HCT116 (cell line): ENCODE results near the gene RIMS4. TPM values are rescaled to one million over a fixed set of nuclear protein-coding genes. Genes with fewer than 3 reads are reported as not detected.

Experiments used
- ATAC-seq: fragments of 200-7000 bp; cut with Tn5 transposase; 2 replicates; pipeline ENCODE4 v1.9.1; 2020; ENCODE audit warnings: mild to moderate bottlenecking, moderate library complexity
- BruUV-seq: library from RNA; stranded (reverse); fragments of 400-500 nt; replicated peaks from 2 replicates; lab custom pipeline; 2021; lab: Mats Ljungman, UMichigan
- CTCF ChIA-PET: fragments of 300-600 bp; sonication (Branson Sonifier 250); formaldehyde crosslinking; loops from one replicate; lab custom pipeline; 2021; ENCODE audit warnings: antibody characterized with exemption; lab: Charles Lee
- POLR2A ChIA-PET: fragments of 300-600, 350-600 bp; sonication (Branson Sonifier 250); formaldehyde crosslinking; loops from one replicate; lab custom pipeline; 2021; ENCODE audit warnings: antibody characterized with exemption; lab: Charles Lee
- RAD21 ChIA-PET, 2 experiments: fragments of 300-600 bp; sonication (Branson Sonifier 250); formaldehyde crosslinking; loops; one replicate each; lab custom pipeline; 2023; ENCODE audit warnings: low total read pairs in 2 of 2; ENCODE audit not compliant: uncharacterized antibody in 2 of 2, unreplicated experiment in 2 of 2, low non-redundant PET in 1 of 2; lab: Charles Lee
- DNase-seq: peaks from one replicate; pipeline ENCODE4 v3.0.0-alpha.2; 2010; ENCODE audit warnings: low read depth, low spot score
- H2AFZ ChIP-seq: fragments of 200-600 bp; shearing (Covaris generic), sonication (generic); 2 replicates; pipeline ENCODE4 v1.6.1; 2017; ENCODE audit warnings: low read depth, mixed run types, mixed read lengths, antibody characterized with exemption, low read length; ENCODE audit not compliant: poor library complexity, severe bottlenecking
- H3K27ac ChIP-seq: 2 replicates; pipeline ENCODE4 v1.5.1; 2012; ENCODE audit warnings: low read depth, low read length
- H3K27me3 ChIP-seq: fragments of 200-600 bp; sonication (generic); 2 replicates; pipeline ENCODE4 v1.6.1; 2016; ENCODE audit warnings: mixed run types, low read length, mixed read lengths; ENCODE audit not compliant: insufficient read depth
- H3K36me3 ChIP-seq, 2 experiments: fragments of 200-500 bp in 1 of 2; fragments of 200-600 bp in 1 of 2; sonication (Bioruptor generic) in 1 of 2; sonication (generic) in 1 of 2; 2 replicates each; pipeline versions ENCODE4 v1.5.1 to v1.6.1; 2014 to 2016; ENCODE audit warnings: low read length in 2 of 2, inconsistent platforms in 1 of 2, mixed read lengths in 1 of 2, mixed run types in 1 of 2; ENCODE audit not compliant: insufficient read depth in 2 of 2, control insufficient read depth in 1 of 2
- H3K4me1 ChIP-seq, 2 experiments: fragments of 200-600 bp in 1 of 2; sonication (generic) in 1 of 2; 2 replicates each; pipeline versions ENCODE4 v1.5.1 to v1.6.1; 2012 to 2017; ENCODE audit warnings: low read length in 2 of 2, inconsistent platforms in 1 of 2, mild to moderate bottlenecking in 1 of 2, mixed read lengths in 1 of 2, mixed run types in 1 of 2, moderate library complexity in 1 of 2; ENCODE audit not compliant: insufficient read depth in 2 of 2, control insufficient read depth in 1 of 2
- H3K4me2 ChIP-seq: fragments of 200-600 bp; sonication (generic); 2 replicates; pipeline ENCODE4 v1.6.1; 2017; ENCODE audit warnings: mixed run types, low read length, mixed read lengths
- H3K4me3 ChIP-seq, 2 experiments: fragments of 200-600 bp in 1 of 2; sonication (generic) in 1 of 2; replicated peaks in 1 of 2; 2 replicates each; pipeline ENCODE4 v1.5.1; 2011 to 2016; ENCODE audit warnings: low read length in 2 of 2, control low read depth in 1 of 2, low read depth in 1 of 2, mild to moderate bottlenecking in 1 of 2, mixed read lengths in 1 of 2, mixed run types in 1 of 2
- H3K79me2 ChIP-seq: fragments of 200-600 bp; sonication (generic); 2 replicates; pipeline ENCODE4 v1.6.1; 2017; ENCODE audit warnings: mild to moderate bottlenecking, mixed run types, low read length, moderate library complexity, mixed read lengths; ENCODE audit not compliant: insufficient read depth
- H3K9ac ChIP-seq: fragments of 200-600 bp; sonication (generic); 2 replicates; pipeline ENCODE4 v1.6.1; 2016; ENCODE audit warnings: low read length, mixed read lengths
- H3K9me2 ChIP-seq: fragments of 200-600 bp; sonication (generic), shearing (Covaris generic); 2 replicates; pipeline ENCODE4 v1.6.1; 2017; ENCODE audit warnings: mixed run types, mild to moderate bottlenecking, moderate library complexity; ENCODE audit not compliant: insufficient read depth
- H3K9me3 ChIP-seq, 2 experiments: fragments of 200-500 bp in 1 of 2; fragments of 200-600 bp in 1 of 2; sonication (Bioruptor generic) in 1 of 2; sonication (generic) in 1 of 2; 2 replicates each; pipeline ENCODE4 v1.6.1; 2014 to 2017; ENCODE audit warnings: low read length in 2 of 2, mixed read lengths in 2 of 2, inconsistent platforms in 1 of 2, low read depth in 1 of 2, mild to moderate bottlenecking in 1 of 2, mixed run types in 1 of 2, moderate library complexity in 1 of 2; ENCODE audit not compliant: control insufficient read depth in 1 of 2, insufficient read depth in 1 of 2
- H4K20me1 ChIP-seq: fragments of 200-600 bp; sonication (generic), shearing (Covaris generic); 2 replicates; pipeline ENCODE4 v1.6.1; 2017; ENCODE audit warnings: mixed run types, mild to moderate bottlenecking, moderate library complexity; ENCODE audit not compliant: insufficient read depth
- ATF3 ChIP-seq: IDR thresholded peaks from 2 replicates; pipeline ENCODE4 v1.6.1; 2012
- CBX3 ChIP-seq: IDR thresholded peaks from 2 replicates; pipeline ENCODE4 v1.6.1; 2012; ENCODE audit warnings: low read depth
- CEBPB ChIP-seq: IDR thresholded peaks from 2 replicates; pipeline ENCODE4 v1.6.1; 2012; ENCODE audit warnings: low read depth
- CTCF ChIP-seq, 3 experiments: fragments of 200-600 bp in 1 of 3; sonication (generic) in 1 of 3; IDR thresholded peaks in 2 of 3; conservative IDR thresholded peaks in 1 of 3; 2 replicates each; pipeline ENCODE4 v1.5.1; 2012 to 2017; ENCODE audit warnings: low read depth in 2 of 3, low read length in 2 of 3, antibody characterized with exemption in 1 of 3, borderline replicate concordance in 1 of 3, control low read depth in 1 of 3, mild to moderate bottlenecking in 1 of 3, mixed read lengths in 1 of 3, mixed run types in 1 of 3, moderate library complexity in 1 of 3; ENCODE audit not compliant: insufficient read depth in 1 of 3
- EZH2 ChIP-seq: fragments of 200-600 bp; sonication (generic); IDR thresholded peaks from 2 replicates; pipeline ENCODE4 v1.6.1; 2017; ENCODE audit warnings: antibody characterized with exemption, mixed run types
- FOSL1 ChIP-seq: IDR thresholded peaks from 2 replicates; pipeline ENCODE4 v1.6.1; 2012; ENCODE audit warnings: low read depth
- JUND ChIP-seq: IDR thresholded peaks from 2 replicates; pipeline ENCODE4 v1.6.1; 2012
- MAX ChIP-seq: IDR thresholded peaks from 2 replicates; pipeline ENCODE4 v1.6.1; 2012
- POLR2A ChIP-seq: IDR thresholded peaks from 2 replicates; pipeline ENCODE4 v1.7.0; 2011; ENCODE audit warnings: borderline replicate concordance; ENCODE audit not compliant: insufficient read depth, insufficient read length; ENCODE audit errors: extremely low read depth
- POLR2AphosphoS5 ChIP-seq: IDR thresholded peaks from 2 replicates; pipeline ENCODE4 v1.6.1; 2011; ENCODE audit warnings: mild to moderate bottlenecking, low read depth, low read length, moderate library complexity
- RAD21 ChIP-seq: IDR thresholded peaks from 2 replicates; pipeline ENCODE4 v1.6.1; 2012; ENCODE audit warnings: low read depth, mild to moderate bottlenecking
- REST ChIP-seq: IDR thresholded peaks from 2 replicates; pipeline ENCODE4 v1.6.1; 2012; ENCODE audit warnings: low read depth
- SIN3A ChIP-seq: IDR thresholded peaks from 2 replicates; pipeline ENCODE4 v1.6.1; 2012; ENCODE audit warnings: low read depth
- SRF ChIP-seq: IDR thresholded peaks from 2 replicates; pipeline ENCODE4 v1.6.1; 2012; ENCODE audit warnings: low read depth
- YY1 ChIP-seq: IDR thresholded peaks from 2 replicates; pipeline ENCODE4 v1.6.1; 2011; ENCODE audit warnings: low read length, low read depth, moderate library complexity, mild to moderate bottlenecking; ENCODE audit not compliant: insufficient replicate concordance; ENCODE audit errors: extremely low read depth
- ZNF274 ChIP-seq: fragments of 200-500 bp; sonication (Bioruptor generic); IDR thresholded peaks from 2 replicates; pipeline ENCODE4 v1.6.1; 2014; ENCODE audit warnings: mild to moderate bottlenecking, low read depth, low read length, inconsistent platforms
- intact Hi-C: fragments of 100-400 bp; cut with micrococcal nuclease; formaldehyde crosslinking; loops from 2 replicates; pipeline ENCODE4 v1.10.0; 2022
- total RNA-seq: library from RNA; stranded (reverse); gene quantifications from one replicate; pipeline ENCODE4 v1.2.1, GENCODE V29; 2021; ENCODE audit not compliant: unreplicated experiment

RIMS4 gene
- total RNA-seq, 1 experiment from 2014 or later, result 0.05 TPM

DNA sequence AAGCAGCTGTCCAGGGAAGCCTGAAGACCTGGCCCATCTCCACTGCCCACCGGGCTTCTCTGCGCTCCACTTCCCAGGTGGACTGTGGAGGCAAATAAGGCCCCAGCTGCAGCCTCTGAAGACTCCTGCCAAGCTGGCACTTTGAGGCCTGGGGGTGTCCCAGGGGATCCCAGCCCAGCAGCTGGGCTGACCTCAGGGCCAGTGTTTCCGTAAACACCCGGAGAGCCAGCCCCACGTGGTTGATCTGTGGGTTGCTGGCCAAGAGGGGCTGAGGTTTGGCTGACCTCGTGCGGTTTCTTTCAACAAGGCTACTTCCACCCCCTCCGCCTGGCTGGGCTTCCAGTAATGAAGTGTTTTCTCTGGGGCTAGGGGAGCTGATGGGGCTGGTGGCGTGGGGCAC, 107.6 kb downstream of the RIMS4 start:
- ChIA-PET RAD21 (no interaction called here), CTCF (no interaction called here), POLR2A (no interaction called here)
- Histone ChIP-seq H3K27me3 (no peaks in the 10 kb centered on the region), H3K36me3 (no peaks in the 10 kb centered on the region), H3K79me2 (no peaks in the 10 kb centered on the region), H3K27ac (no peak overlapping the region), H4K20me1 (no peaks in the 10 kb centered on the region), H3K9ac (no peak overlapping the region), H2AFZ (no peak overlapping the region), H3K4me3 (no peak overlapping the region), H3K9me2 (no peaks in the 10 kb centered on the region), H3K4me2 (no peak overlapping the region), H3K9me3 (no peaks in the 10 kb centered on the region), H3K4me1 (peaks cover 11 to 20% of the 10 kb centered on the region in 2 experiments; a peak in 3 of 4 replicates)
- no peak for ATAC-seq
- intact Hi-C loops, result no loop called here
- no peak for DNase-seq
- no TSS peak for BruUV-seq
- no peak for TF ChIP-seq CTCF (IDR thresholded peaks at IDR 0.05 in 2 of 3, conservative IDR thresholded peaks at IDR 0.05 in 1 of 3; ENCODE audit: borderline replicate concordance in 1 of 3, insufficient read depth in 1 of 3, low read depth in 2 of 3, low read length in 2 of 3)
- no peak for TF ChIP-seq MAX

DNA sequence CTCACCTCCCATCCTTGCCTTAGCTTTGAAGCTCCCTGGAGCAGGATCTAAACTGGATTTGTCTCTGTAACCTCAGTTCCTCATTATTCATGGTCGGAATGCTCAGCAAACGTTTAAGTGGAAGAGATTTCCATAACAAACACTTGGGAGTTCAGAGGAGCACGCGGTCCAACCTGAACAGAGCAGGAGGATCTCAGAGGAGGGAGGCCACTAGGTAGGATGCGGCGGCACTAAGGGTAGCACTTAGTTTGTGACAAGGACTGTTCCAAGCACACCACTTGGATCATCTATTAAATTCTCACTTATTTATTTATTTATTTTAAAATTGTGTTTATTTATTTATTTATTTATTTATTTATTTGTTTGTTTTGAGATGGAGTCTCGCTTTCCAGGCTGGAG, 108.5 kb downstream of the RIMS4 start:
- H4K20me1 ChIP-seq, result no peaks in the 10 kb centered on the region
- DNase-seq, result no peak
- peaks cover 11 to 20% of the 10 kb centered on the region in 2 experiments; a peak in 3 of 4 replicates for H3K4me1 ChIP-seq
- no peak overlapping the region for H3K9ac ChIP-seq
- no peak overlapping the region for H3K4me3 ChIP-seq
- no TSS peak for BruUV-seq
- no peak overlapping the region for H3K4me2 ChIP-seq
- RAD21 ChIA-PET, result no interaction called here
- H3K27me3 ChIP-seq, result no peaks in the 10 kb centered on the region
- H3K36me3 ChIP-seq, result no peaks in the 10 kb centered on the region
- no peaks in the 10 kb centered on the region for H3K9me3 ChIP-seq
- intact Hi-C loops, result no loop called here
- no peak for ATAC-seq
- CTCF ChIA-PET, result no interaction called here
- no peak overlapping the region for H2AFZ ChIP-seq
- H3K27ac ChIP-seq, result no peak overlapping the region
- TF ChIP-seq POLR2A, result no peak
- TF ChIP-seq CBX3, result no peak
- no peak for TF ChIP-seq SRF
- TF ChIP-seq CEBPB, result no peak
- no peak for TF ChIP-seq EZH2
- no peak for TF ChIP-seq YY1
- TF ChIP-seq SIN3A, result no peak
- no peak for TF ChIP-seq REST
- TF ChIP-seq FOSL1, result no peak
- TF ChIP-seq ZNF274, result no peak
- no peak for TF ChIP-seq RAD21
- no peak for TF ChIP-seq JUND
- TF ChIP-seq ATF3, result no peak
- TF ChIP-seq POLR2AphosphoS5, result no peak
- POLR2A ChIA-PET, result no interaction called here
- no peaks in the 10 kb centered on the region for H3K79me2 ChIP-seq
- H3K9me2 ChIP-seq, result no peaks in the 10 kb centered on the region
